ENCODE measurements around the gene NHLRC3. TPM values are rescaled to one million over a fixed set of nuclear protein-coding genes. Genes with fewer than 3 reads are reported as not detected.
"Not testable (repeated sequence)": the region's sequence is repeated elsewhere in the genome, so short reads cannot be mapped to it uniquely, and the experiment has no call there.

NHLRC3 gene
- total RNA-seq, 1 donor = 26.4 TPM

DNA sequence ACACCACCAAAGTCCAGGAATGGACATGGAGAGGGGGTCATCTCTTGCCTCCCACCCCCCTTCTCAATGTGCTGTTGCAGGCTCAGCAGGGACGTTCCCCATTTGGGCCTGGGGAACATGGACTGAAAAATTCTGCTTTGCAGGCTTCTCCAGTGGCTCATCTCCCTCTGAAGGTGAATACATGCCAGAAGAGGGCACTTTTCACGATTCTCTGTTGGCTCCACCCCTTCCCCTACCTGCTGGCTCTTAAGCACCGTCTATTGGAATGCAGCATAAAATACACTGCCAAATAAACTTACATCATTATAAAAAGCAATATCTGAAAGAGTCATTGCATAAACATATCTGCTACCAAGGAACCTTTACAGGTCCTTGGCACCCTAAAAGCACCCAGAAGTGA lies 35.7 kb downstream of the NHLRC3 start:
- Histone ChIP-seq H3K4me1 (ENCODE audit: insufficient read depth, low read length) (no peaks in the 10 kb centered on the region), H3K4me2 (ENCODE audit: insufficient read depth, low read length) (no peak overlapping the region), H3K4me3 (ENCODE audit: insufficient read depth, low read length) (no peak overlapping the region), H4K20me1 (ENCODE audit: insufficient read depth, low read length) (no peaks in the 10 kb centered on the region), H3K9me3 (ENCODE audit: low read depth, low read length) (no peaks in the 10 kb centered on the region), H2AFZ (ENCODE audit: low read length) (no peak overlapping the region), H3K27me3 (ENCODE audit: insufficient read depth, low read length) (no peaks in the 10 kb centered on the region), H3K27ac (ENCODE audit: low read depth, low read length) (no peak overlapping the region), H3K36me3 (ENCODE audit: insufficient read depth, low read length) (no peaks in the 10 kb centered on the region), H3K79me2 (ENCODE audit: insufficient read depth, low read length) (no peaks in the 10 kb centered on the region)
- TF ChIP-seq, protein P1, sequence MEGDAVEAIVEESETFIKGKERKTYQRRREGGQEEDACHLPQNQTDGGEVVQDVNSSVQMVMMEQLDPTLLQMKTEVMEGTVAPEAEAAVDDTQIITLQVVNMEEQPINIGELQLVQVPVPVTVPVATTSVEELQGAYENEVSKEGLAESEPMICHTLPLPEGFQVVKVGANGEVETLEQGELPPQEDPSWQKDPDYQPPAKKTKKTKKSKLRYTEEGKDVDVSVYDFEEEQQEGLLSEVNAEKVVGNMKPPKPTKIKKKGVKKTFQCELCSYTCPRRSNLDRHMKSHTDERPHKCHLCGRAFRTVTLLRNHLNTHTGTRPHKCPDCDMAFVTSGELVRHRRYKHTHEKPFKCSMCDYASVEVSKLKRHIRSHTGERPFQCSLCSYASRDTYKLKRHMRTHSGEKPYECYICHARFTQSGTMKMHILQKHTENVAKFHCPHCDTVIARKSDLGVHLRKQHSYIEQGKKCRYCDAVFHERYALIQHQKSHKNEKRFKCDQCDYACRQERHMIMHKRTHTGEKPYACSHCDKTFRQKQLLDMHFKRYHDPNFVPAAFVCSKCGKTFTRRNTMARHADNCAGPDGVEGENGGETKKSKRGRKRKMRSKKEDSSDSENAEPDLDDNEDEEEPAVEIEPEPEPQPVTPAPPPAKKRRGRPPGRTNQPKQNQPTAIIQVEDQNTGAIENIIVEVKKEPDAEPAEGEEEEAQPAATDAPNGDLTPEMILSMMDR (IDR thresholded peaks at IDR 0.05; ENCODE audit: extremely low read depth, low read depth, low read length) = no peak
- no peak for DNase-seq (ENCODE audit: insufficient read length, low spot score, missing footprints)

- not testable (repeated sequence) for H3K79me2 ChIP-seq (ENCODE audit: insufficient read depth, low read length); H3K4me2 ChIP-seq (ENCODE audit: insufficient read depth, low read length); H3K4me1 ChIP-seq (ENCODE audit: insufficient read depth, low read length)
Observed at GRCh38 chr13:39086251-39086945, 48.1 kb downstream of the NHLRC3 start.

GRCh38 chr13:39091586-39091985 lies 53.3 kb downstream of the NHLRC3 start:
- Histone ChIP-seq H3K27ac (ENCODE audit: low read depth, low read length) (no peak overlapping the region), H3K4me3 (ENCODE audit: insufficient read depth, low read length) (no peak overlapping the region), H3K27me3 (ENCODE audit: insufficient read depth, low read length) (no peaks in the 10 kb centered on the region), H3K36me3 (ENCODE audit: insufficient read depth, low read length) (no peaks in the 10 kb centered on the region), H3K4me2 (ENCODE audit: insufficient read depth, low read length) (no peak overlapping the region), H3K9me3 (ENCODE audit: low read depth, low read length) (no peaks in the 10 kb centered on the region), H3K79me2 (ENCODE audit: insufficient read depth, low read length) (no peaks in the 10 kb centered on the region), H4K20me1 (ENCODE audit: insufficient read depth, low read length) (no peaks in the 10 kb centered on the region), H3K4me1 (ENCODE audit: insufficient read depth, low read length) (no peaks in the 10 kb centered on the region), H2AFZ (ENCODE audit: low read length) (no peak overlapping the region)
- no peak for DNase-seq (ENCODE audit: insufficient read length, low spot score, missing footprints)
- TF ChIP-seq, protein P1 (IDR thresholded peaks at IDR 0.05; ENCODE audit: extremely low read depth, low read depth, low read length) = no peak

More at GRCh38 chr13:39086251-39086945, 48.1 kb downstream of the NHLRC3 start:
- not testable (repeated sequence) for H4K20me1 ChIP-seq (ENCODE audit: insufficient read depth, low read length); H3K4me3 ChIP-seq (ENCODE audit: insufficient read depth, low read length); H2AFZ ChIP-seq (ENCODE audit: low read length); DNase-seq (ENCODE audit: insufficient read length, low spot score, missing footprints); H3K36me3 ChIP-seq (ENCODE audit: insufficient read depth, low read length); H3K27ac ChIP-seq (ENCODE audit: low read depth, low read length); H3K27me3 ChIP-seq (ENCODE audit: insufficient read depth, low read length); H3K9me3 ChIP-seq (ENCODE audit: low read depth, low read length)

DNA sequence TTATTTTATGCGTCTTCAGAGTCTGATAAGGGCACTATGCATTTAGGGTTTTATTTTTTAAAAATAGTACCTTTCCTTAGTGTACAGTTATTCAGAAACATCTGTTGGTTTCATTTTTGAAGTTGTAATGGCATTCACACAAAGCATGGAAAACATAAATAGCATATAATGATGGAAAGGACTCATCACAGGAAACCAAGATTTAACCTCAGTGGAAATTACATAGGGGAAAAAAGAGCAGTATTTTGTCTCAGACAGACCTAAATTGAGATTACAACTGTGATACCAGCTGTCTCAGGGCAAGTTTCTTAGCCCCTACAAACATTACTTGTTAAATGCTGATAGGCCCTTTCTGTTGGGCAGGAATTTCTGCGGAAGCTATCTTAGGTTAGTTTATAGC lies 57.2 kb downstream of the NHLRC3 start:
- Histone ChIP-seq H3K36me3 (ENCODE audit: insufficient read depth, low read length) (no peaks in the 10 kb centered on the region), H3K4me2 (ENCODE audit: insufficient read depth, low read length) (no peak overlapping the region), H3K27me3 (ENCODE audit: insufficient read depth, low read length) (no peaks in the 10 kb centered on the region), H3K4me1 (ENCODE audit: insufficient read depth, low read length) (no peaks in the 10 kb centered on the region), H3K79me2 (ENCODE audit: insufficient read depth, low read length) (no peaks in the 10 kb centered on the region), H3K27ac (ENCODE audit: low read depth, low read length) (no peak overlapping the region), H4K20me1 (ENCODE audit: insufficient read depth, low read length) (no peaks in the 10 kb centered on the region), H2AFZ (ENCODE audit: low read length) (no peak overlapping the region), H3K4me3 (ENCODE audit: insufficient read depth, low read length) (no peak overlapping the region), H3K9me3 (ENCODE audit: low read depth, low read length) (no peaks in the 10 kb centered on the region)
- TF ChIP-seq, protein P1 (IDR thresholded peaks at IDR 0.05; ENCODE audit: extremely low read depth, low read depth, low read length) = no peak
- DNase-seq (ENCODE audit: insufficient read length, low spot score, missing footprints) = no peak
